HFFc6 (cell line): Measurements from ENCODE around the gene SRRD. TPM values are rescaled to one million over a fixed set of nuclear protein-coding genes. Genes with fewer than 3 reads are reported as not detected.

Experiments
- DNase-seq: peaks from one replicate; pipeline ENCODE4 v3.0.0-alpha.2; 2018
- H3K27ac Mint-ChIP-seq: 2 replicates; pipeline ENCODE4 v1.8.0; 2020; ENCODE audit warnings: mild to moderate bottlenecking, mixed read lengths
- H3K27me3 Mint-ChIP-seq: 2 replicates; pipeline ENCODE4 v1.8.0; 2021; ENCODE audit warnings: mild to moderate bottlenecking, moderate library complexity, mixed read lengths; ENCODE audit not compliant: insufficient read depth
- H3K36me3 Mint-ChIP-seq: 2 replicates; pipeline ENCODE4 v1.8.0; 2021; ENCODE audit warnings: low read depth, mixed read lengths
- H3K4me1 Mint-ChIP-seq: 2 replicates; pipeline ENCODE4 v1.8.0; 2020; ENCODE audit warnings: low read depth, mixed read lengths
- H3K4me3 Mint-ChIP-seq: 2 replicates; pipeline ENCODE4 v1.8.0; 2020; ENCODE audit warnings: mild to moderate bottlenecking, moderate library complexity, mixed read lengths
- H3K9me3 Mint-ChIP-seq: 2 replicates; pipeline ENCODE4 v1.8.0; 2020; ENCODE audit warnings: mild to moderate bottlenecking, mixed read lengths
- CTCF ChIP-seq: fragments of 200-600 bp; sonication (generic); IDR thresholded peaks from 2 replicates; pipeline ENCODE4 v1.5.0; 2021; ENCODE audit warnings: antibody characterized with exemption, mild to moderate bottlenecking
- total RNA-seq, 6 experiments: library from RNA; stranded (reverse); fragmentation: NEBNext Ultra II Directional; extraction: Animal tissue kit (Norgen Biotek cat#: 25700); gene quantifications; 2 replicates in 1 of 6; 3 replicates in 5 of 6; pipeline ENCODE4 v1.2.3, GENCODE V29; 2021

SRRD gene
- total RNA-seq, 6 experiments from 2014 or later, result 15.0 to 21.2 (median 19.1) TPM

DNA sequence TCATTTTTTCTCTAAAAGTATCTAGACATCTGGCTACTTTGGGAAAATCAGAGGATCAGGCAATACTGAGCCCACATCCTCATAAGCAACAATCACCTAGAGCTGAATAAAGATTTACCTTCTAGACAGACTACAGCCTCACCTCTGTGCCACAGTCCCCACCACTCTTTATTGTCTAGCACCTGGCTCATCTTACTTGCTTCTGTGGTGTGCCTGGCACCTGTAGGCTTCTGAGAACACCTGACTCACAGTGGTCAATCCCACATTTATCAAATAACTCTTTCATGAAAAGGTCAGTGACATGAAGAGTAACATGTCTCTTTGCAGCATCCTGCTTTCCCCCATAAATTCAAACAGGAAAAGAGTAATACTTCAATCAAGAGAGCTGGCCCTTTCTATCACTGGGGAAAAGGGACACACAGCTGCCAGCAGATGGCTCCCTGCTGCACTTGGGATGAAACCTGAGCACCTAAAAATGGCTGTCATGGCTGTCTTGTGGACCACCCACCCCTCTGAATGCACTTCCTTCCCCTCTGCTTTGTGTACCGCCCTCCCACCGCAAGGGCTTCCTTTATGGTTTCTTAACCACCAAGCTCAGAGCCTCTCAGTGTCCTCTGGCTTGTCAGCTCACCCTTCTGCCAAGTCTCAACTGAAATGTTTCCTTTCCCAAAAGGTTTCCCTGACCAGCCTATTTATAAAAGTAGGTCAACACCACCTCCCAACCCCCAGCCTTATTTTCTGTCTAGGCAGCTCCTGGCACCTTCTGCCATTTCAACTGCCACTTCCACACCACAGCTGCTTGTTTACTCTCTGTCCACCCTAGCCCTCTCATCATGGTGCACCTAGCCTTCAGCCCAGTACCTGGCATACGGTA, 19.2 kb downstream of the SRRD start:
- Mint-ChIP-seq H3K4me1 (peaks cover 22% of the 10 kb centered on the region), H3K36me3 (peaks cover 48% of the 10 kb centered on the region), H3K9me3 (no peaks in the 10 kb centered on the region), H3K4me3 (no peak overlapping the region), H3K27me3 (no peaks in the 10 kb centered on the region; the same call in 1 of the 2 replicates), H3K27ac (peak overlapping the region; percentile 15; the same call in 1 of the 2 replicates)
- TF ChIP-seq CTCF, result peak; percentile 77
- DNase-seq, result peak; percentile 33

- H3K4me3 Mint-ChIP-seq, result no peak overlapping the region
- TF ChIP-seq CTCF, result no peak
- H3K27me3 Mint-ChIP-seq, result no peaks in the 10 kb centered on the region; the same call in 1 of the 2 replicates
- H3K27ac Mint-ChIP-seq, result no peak overlapping the region
- no peak for DNase-seq
- H3K9me3 Mint-ChIP-seq, result no peaks in the 10 kb centered on the region
- peaks cover 22% of the 10 kb centered on the region for H3K4me1 Mint-ChIP-seq
- H3K36me3 Mint-ChIP-seq, result peaks cover 46% of the 10 kb centered on the region
Measured at GRCh38 chr22:26503758-26504157, 20.1 kb downstream of the SRRD start.

DNA sequence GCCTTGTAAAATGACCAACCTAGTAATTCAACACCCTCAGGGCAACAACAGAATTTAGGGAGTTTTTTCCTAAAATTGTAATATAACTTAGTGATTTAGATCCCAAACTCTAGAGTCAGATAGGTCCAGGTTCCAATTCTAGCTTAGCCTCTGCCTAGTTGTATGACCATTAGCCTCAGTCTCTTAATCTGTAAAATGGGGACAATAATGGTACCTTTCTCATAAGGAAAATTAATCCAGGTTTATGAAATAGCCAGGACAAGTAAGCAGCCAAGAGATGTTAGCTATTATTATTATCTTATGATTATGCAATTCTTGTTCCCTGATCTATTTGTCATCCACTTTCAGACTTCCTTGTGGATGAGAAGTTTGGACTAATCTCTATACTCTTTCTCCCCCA, 24.5 kb downstream of the SRRD start:
- H3K27ac Mint-ChIP-seq, result no peak overlapping the region
- no peaks in the 10 kb centered on the region for H3K9me3 Mint-ChIP-seq
- H3K36me3 Mint-ChIP-seq, result peaks cover 36% of the 10 kb centered on the region
- H3K4me3 Mint-ChIP-seq, result no peak overlapping the region
- H3K4me1 Mint-ChIP-seq, result peaks cover 23% of the 10 kb centered on the region
- no peak for TF ChIP-seq CTCF
- H3K27me3 Mint-ChIP-seq, result no peaks in the 10 kb centered on the region
- DNase-seq, result no peak

DNA sequence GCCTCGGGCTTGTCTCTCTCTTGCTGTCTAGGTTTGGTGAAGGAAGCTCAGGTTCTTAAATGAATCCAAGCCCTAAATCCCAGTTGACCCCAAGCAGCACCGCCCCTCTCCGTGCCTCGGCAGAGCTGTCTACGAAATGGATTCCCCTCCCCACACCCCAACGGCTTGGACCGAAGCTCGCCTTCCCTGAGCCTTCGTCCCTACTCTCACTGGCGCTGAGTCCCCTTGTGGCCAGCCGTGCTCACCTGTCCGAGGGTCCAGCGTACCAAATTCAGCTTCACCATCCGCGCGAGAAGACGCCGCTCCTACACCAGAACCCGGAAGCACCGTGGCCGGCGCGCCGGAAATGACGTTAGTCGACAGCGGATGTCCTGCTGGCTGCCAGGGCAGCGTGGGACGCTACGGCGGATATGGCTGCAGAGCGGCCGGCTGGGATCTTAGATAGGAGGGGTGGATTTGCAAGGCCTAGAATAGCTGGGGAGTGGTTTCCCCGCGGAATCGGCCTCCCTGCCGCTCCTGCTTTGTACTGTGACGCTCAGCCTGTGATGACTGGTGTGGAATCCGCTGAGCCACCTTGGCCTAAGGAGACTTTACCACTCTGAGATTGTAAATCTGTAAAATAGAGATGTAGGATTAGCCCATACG, 28.6 kb downstream of the SRRD start, which contains the start of gene TFIP11:
Gene TFIP11 (minus strand): TSS at position 325 of the 645 bp plus-strand sequence. CDS start 2,201 bp downstream, outside the sequence.
- H3K4me1 Mint-ChIP-seq, result peaks cover 38% of the 10 kb centered on the region
- TF ChIP-seq CTCF, result peak; percentile 45; the same call in 1 of the 2 replicates
- H3K36me3 Mint-ChIP-seq, result peaks cover 21% of the 10 kb centered on the region
- no peaks in the 10 kb centered on the region for H3K9me3 Mint-ChIP-seq
- peak; percentile 88 for DNase-seq
- H3K27me3 Mint-ChIP-seq, result no peaks in the 10 kb centered on the region
- peak within 1 kb of the TSS; percentile 96 for H3K27ac Mint-ChIP-seq
- peak within 1 kb of the TSS; percentile 100 for H3K4me3 Mint-ChIP-seq

GRCh38 chr22:26513838-26514237, 30.2 kb downstream of the SRRD start:
- H3K36me3 Mint-ChIP-seq, result peaks cover 21% of the 10 kb centered on the region
- peaks cover 38% of the 10 kb centered on the region for H3K4me1 Mint-ChIP-seq
- no peak for TF ChIP-seq CTCF
- H3K27me3 Mint-ChIP-seq, result no peaks in the 10 kb centered on the region
- peak overlapping the region; percentile 96 for H3K27ac Mint-ChIP-seq
- H3K9me3 Mint-ChIP-seq, result no peaks in the 10 kb centered on the region
- peak overlapping the region; percentile 100 for H3K4me3 Mint-ChIP-seq
- no peak for DNase-seq
